ENCODE results near the gene PKMYT1. TPM values are rescaled to one million over a fixed set of nuclear protein-coding genes. Genes with fewer than 3 reads are reported as not detected.
"Not testable (repeated sequence)": the region's sequence is repeated elsewhere in the genome, so short reads cannot be mapped to it uniquely, and the experiment has no call there.

PKMYT1 gene
- total RNA-seq, 1 experiment from 2014 or later = 12.5 TPM

DNA sequence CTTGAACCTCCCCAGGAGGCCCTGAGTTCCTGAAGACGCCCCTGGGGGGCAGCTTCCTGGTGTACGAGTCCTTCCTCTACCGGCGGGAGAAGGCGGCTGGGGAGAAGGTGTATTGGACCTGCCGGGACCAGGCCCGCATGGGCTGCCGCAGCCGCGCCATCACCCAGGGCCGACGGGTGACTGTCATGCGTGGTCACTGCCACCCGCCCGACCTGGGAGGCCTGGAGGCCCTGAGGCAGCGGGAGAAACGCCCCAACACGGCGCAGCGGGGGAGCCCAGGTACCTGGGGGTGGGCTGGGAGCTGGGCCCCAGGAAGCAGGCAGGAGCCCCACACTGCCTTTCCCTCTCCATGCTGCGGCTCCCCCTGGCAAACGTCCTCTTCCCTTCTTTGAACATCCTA, 46.5 kb downstream of the PKMYT1 start:
- in situ Hi-C loops (cut with HindIII; ENCODE audit: low pct_unique_long_range_greater_than_20kb, low sequenced_read_pairs) = no loop called here
- no peak for DNase-seq (ENCODE audit: low read depth, low spot score)

DNA sequence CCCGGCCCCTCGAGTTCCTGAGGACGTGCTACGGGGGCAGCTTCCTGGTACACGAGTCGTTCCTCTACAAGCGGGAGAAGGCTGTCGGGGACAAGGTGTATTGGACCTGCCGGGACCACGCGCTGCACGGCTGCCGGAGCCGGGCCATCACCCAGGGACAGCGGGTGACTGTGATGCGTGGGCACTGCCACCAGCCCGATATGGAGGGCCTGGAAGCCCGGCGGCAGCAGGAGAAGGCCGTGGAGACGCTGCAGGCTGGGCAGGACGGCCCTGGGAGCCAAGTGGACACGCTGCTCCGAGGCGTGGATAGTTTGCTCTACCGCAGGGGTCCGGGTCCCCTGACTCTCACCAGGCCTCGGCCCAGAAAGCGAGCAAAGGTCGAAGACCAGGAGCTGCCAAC, 47.1 kb downstream of the PKMYT1 start:
- in situ Hi-C loops (cut with HindIII; ENCODE audit: low pct_unique_long_range_greater_than_20kb, low sequenced_read_pairs) = no loop called here
- DNase-seq (ENCODE audit: low read depth, low spot score) = no peak

DNA sequence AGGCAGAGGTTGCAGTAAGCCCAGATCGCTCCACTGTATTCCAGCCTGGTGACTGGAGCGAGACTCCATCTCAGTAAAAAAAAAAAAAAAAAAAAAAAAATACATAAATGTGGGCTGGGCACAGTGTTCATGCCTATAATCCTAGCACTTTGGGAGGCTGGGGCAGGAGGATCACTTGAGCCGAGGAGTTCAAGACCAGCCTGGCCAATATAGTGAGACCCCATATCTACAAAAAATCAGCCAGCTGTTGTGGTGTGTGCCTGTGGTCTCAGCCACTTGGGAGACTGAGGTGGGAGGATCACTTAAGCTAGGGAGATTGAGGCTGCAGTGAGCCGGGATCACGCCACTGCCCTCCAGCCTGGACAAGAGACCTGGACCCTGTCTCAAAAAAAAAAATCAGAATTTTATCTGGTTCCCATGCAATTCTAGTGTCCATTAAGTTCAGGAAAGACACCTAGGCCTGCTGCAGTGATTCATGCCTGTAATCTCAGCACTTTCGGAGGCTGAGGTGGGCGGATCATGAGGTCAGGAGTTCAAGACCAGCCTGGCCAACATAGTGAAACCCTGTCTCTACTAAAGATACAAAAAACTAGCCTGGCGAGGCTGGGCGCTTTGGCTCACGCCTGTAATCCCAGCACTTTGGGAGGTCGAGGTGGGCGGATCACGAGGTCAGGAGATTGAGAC, 48.9 kb downstream of the PKMYT1 start:
- in situ Hi-C loops (cut with HindIII; ENCODE audit: low pct_unique_long_range_greater_than_20kb, low sequenced_read_pairs); DNase-seq (ENCODE audit: low read depth, low spot score): not testable (repeated sequence)

DNA sequence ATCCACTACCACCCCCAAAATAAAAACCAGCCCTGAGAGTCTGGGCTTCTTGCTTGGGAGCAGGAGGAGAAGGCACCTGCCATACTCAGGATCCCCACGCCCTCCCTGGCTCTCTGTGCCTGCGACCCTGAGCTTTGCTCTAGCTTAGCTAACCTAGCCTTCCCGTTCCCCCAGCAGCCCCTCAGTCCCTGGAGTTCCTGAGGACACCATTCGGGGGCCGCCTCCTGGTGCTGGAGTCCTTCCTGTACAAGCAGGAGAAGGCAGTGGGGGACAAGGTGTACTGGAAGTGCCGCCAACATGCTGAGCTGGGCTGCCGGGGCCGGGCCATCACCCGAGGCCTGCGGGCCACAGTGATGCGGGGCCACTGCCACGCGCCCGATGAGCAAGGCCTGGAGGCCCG, 50.0 kb downstream of the PKMYT1 start:
- in situ Hi-C loops (cut with HindIII; ENCODE audit: low pct_unique_long_range_greater_than_20kb, low sequenced_read_pairs) = no loop called here

DNA sequence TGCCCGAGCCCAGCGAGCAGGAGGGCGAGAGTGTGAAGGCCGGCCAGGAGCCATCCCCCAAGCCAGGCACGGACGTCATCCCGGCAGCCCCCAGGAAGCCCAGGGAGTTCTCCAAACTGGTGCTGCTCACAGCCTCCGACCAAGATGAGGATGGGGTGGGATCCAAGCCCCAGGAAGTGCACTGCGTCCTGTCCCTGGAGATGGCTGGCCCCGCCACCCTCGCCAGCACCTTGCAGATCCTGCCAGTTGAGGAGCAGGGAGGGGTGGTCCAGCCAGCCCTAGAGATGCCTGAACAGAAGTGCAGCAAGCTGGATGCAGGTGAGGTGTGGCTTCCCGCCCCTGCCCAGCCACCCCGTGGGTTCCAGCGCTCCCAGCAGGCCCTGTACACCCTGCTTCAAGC, 50.6 kb downstream of the PKMYT1 start:
- DNase-seq (ENCODE audit: low read depth, low spot score) = no peak
- in situ Hi-C loops (cut with HindIII; ENCODE audit: low pct_unique_long_range_greater_than_20kb, low sequenced_read_pairs) = no loop called here

More for the DNA sequence above, 50.0 kb downstream of the PKMYT1 start:
- no peak for DNase-seq (ENCODE audit: low read depth, low spot score)

DNA sequence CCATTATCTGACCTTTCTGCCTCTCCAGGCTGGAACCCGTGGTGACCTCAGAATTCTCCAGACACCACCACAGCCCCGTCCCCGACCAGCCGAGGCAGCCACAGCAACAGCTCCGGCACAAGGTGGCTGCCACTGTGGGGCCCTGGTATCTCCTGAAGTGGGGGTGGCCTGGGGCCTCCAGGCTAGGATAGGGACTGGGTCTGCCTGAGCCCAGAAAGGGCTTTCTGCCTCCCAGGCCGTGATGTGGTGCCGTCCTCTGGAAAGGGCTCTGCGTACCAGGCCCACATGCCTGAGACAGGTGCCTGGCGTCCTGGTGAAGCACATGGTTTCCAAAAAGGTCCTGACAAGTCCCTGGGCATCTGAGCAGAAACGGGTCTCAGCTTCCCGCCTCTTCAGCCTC, 51.5 kb downstream of the PKMYT1 start:
- in situ Hi-C loops (cut with HindIII; ENCODE audit: low pct_unique_long_range_greater_than_20kb, low sequenced_read_pairs) = no loop called here
- no peak for DNase-seq (ENCODE audit: low read depth, low spot score)

DNA sequence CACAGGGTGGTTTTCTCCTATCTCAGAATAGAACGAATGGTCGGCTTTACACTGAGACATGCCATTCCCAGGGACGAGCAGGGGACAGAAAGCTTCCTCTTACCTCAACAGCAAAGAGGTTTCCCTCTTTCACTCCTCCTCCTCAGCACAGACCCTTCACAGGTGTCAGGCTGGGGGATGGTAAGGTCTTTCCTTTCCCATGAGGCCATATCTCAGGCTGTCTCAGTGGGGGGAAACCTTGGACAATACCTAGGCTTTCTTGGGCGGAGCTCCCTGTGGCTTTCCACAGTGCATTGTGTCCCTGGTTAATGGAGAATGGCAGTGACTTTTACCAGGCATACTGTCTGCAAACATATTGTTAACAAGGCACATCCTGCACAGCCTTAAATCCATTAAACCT, 52.1 kb downstream of the PKMYT1 start:
- DNase-seq (ENCODE audit: low read depth, low spot score); in situ Hi-C loops (cut with HindIII; ENCODE audit: low pct_unique_long_range_greater_than_20kb, low sequenced_read_pairs): not testable (repeated sequence)

DNA sequence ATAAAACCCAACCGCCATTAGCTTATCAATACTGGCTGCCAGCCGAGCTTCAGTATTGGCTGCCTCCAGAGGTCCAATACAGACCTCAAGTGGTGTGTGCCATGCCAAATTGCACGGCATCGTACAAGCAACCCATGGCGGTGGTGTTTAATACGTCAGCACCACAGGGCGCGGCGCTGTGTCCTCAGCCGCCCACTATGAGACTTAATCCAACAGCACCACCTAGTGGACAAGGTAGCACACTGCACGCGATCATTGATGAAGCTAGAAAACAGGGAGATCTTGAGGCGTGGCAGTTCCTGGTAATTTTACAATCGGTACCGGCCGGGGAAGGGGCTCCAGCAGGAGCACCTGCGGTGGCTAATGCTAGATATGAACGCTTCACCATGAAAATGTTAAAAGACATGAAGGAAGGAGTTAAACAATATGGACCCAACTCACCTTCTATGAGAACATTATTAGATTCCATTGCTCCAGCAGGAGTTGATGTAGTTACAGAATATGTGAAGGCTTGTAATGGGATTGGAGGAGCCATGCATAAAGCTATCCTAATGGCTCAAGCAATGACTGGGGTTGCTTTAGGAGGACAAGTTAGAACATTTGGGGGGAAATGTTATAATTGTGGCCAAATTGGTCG, 53.1 kb downstream of the PKMYT1 start:
- DNase-seq (ENCODE audit: low read depth, low spot score) = peak; percentile 92
- in situ Hi-C loops (cut with HindIII; ENCODE audit: low pct_unique_long_range_greater_than_20kb, low sequenced_read_pairs) = no loop called here

DNA sequence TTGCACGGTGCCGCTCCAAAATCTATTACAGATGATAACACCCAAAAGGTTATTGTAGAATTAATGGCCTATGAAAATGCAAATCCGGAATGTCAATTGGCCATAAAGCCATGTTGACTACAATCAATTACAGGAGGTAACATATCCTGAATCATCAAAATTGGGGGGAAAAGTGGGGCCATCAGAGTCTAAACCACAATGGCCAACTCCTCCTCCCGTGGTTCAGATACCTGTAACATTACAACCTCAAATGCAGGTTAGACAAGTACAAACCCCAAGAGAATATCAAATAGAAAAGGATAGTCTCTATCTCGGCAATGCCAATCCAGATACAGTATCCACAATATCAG, 53.6 kb downstream of the PKMYT1 start:
- in situ Hi-C loops (cut with HindIII; ENCODE audit: low pct_unique_long_range_greater_than_20kb, low sequenced_read_pairs) = no loop called here
- DNase-seq (ENCODE audit: low read depth, low spot score) = no peak

DNA sequence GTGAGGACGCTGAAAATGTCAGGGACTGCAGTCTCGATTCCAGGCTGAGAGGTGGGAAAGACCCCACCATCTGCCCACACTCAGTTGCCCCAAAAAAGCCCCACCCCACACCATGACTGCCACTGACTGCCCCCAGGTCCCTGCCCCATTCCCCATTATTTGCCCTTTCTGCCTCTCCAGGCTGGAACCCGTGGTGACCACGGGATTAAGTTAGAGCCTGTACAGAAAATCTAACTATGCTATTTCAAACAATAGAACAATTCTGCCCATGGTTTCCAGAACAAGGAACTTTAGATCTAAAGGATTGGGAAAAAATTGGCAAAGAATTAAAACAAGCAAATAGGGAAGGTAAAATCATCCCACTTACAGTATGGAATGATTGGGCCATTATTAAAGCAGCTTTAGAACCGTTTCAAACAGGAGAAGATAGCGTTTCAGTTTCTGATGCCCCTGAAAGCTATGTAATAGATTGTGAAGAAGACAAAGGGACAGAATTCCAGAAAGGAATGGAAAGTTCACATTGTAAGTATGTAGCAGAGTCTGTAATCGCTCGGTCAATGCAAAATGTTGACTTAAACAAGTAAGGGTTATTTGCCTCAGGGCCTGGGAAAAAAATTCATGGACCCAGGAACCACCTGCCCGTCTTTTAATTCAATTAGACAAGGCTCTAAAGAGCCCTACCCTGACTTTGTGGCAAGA, 54.1 kb downstream of the PKMYT1 start:
- in situ Hi-C loops (cut with HindIII; ENCODE audit: low pct_unique_long_range_greater_than_20kb, low sequenced_read_pairs) = no loop called here
- DNase-seq (ENCODE audit: low read depth, low spot score) = peak; percentile 81

DNA sequence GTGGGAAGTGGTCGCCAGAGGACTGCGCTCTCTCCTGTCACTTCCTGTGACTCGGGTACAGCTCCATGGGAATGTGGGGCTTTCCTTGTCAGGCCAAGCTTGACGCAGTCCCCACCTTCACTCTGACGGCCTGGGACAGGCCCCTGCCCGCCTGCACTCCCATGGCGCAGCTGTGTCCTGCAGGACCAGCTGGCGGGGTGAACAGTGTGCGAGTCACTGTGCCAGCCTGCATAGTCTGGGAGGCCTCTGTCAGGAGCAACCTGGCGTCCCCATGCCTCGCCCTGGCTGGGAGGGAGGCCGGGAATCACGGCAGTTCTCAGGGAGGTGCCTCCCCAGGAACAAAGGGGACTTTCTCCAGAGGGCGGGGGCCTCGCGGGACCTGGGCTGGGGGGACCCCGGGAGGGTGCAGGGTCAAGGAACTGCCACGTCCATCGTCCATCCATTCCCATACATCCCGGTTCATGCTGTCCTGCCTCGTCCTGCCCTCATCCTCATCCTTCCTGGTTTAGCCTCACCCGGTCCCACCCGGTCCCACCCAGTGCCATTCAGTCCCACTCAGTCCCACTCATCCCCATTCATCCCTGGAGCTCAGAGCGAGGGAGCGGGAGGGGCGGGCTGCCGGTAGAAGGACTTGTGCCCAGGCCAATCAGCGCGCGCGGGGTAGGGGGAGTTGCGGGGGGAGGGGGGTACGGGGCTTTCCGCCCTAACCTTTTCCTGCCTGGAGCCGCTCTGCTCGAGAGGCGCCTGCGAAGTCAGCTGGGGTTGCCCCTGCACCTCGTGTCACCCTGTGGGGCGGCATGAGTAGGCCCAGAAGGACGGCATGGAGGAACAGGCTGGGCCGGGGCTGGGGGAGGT, 55.1 kb downstream of the PKMYT1 start:
- in situ Hi-C loops (cut with HindIII; ENCODE audit: low pct_unique_long_range_greater_than_20kb, low sequenced_read_pairs) = no loop called here
- DNase-seq (ENCODE audit: low read depth, low spot score) = peak; percentile 40

DNA sequence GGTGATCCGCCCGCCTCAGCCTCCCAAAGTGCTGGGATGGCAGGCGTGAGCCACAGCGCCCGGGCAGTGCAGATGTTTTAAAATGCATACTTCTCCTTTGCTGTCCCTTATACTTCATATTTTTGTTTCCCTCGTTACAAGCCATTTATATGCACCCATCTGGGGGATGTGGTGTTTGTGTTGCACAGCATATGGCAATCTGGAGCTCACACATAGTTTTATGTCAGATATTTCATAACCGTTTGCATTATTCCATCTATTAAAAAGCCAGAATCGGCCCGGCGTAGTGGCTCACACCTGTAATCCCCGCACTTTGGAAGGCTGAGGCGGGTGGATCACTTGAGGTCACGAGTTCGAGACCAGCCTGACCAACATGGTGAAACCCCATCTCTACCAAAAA, 56.8 kb downstream of the PKMYT1 start:
- in situ Hi-C loops (cut with HindIII; ENCODE audit: low pct_unique_long_range_greater_than_20kb, low sequenced_read_pairs) = no loop called here
- DNase-seq (ENCODE audit: low read depth, low spot score) = no peak

Small RNAs within 50 kb of the gene (small RNA-seq; reads per million reads assigned to genes)
- gene LINC00514 = 0 reads per million in 2 experiments

Other genes starting within 250 kb of the PKMYT1 start
- gene SRRM2, start 227.8 kb downstream of the PKMYT1 start, total RNA-seq (2014; rRNA removed; shearing (Covaris generic)) = 21.4 and 34.0 TPM in 2 replicates
- gene ELOB, start 203.2 kb downstream of the PKMYT1 start, total RNA-seq (2014; rRNA removed; shearing (Covaris generic)) = 113 and 114 TPM in 2 replicates
- 0.24 and 1.0 TPM in 2 replicates for gene PRSS33, start 192.9 kb downstream of the PKMYT1 start, total RNA-seq (2014; rRNA removed; shearing (Covaris generic))
- not detected in 2 replicates for gene PRSS41, start 182.0 kb downstream of the PKMYT1 start, total RNA-seq (2014; rRNA removed; shearing (Covaris generic))
- gene PRSS21, start 163.2 kb downstream of the PKMYT1 start, total RNA-seq (2014; rRNA removed; shearing (Covaris generic)) = not detected in 2 replicates
- gene ZG16B, start 150.1 kb downstream of the PKMYT1 start, total RNA-seq (2014; rRNA removed; shearing (Covaris generic)) = not detected in 2 replicates
- not detected in 2 replicates for gene PRSS22, start 122.3 kb downstream of the PKMYT1 start, total RNA-seq (2014; rRNA removed; shearing (Covaris generic))
- 30.3 and 31.8 TPM in 2 replicates for gene FLYWCH2, start 97.2 kb downstream of the PKMYT1 start, total RNA-seq (2014; rRNA removed; shearing (Covaris generic))
- 19.3 and 25.8 TPM in 2 replicates for gene FLYWCH1, start 68.5 kb downstream of the PKMYT1 start, total RNA-seq (2014; rRNA removed; shearing (Covaris generic))
- gene KREMEN2, start 16.2 kb downstream of the PKMYT1 start, total RNA-seq (2014; rRNA removed; shearing (Covaris generic)) = 3.7 and 4.5 TPM in 2 replicates
- gene PAQR4, start 11.1 kb downstream of the PKMYT1 start, total RNA-seq (2014; rRNA removed; shearing (Covaris generic)) = 24.5 and 30.3 TPM in 2 replicates
- not detected in 2 replicates for gene CLDN9, start 32.5 kb upstream of the PKMYT1 start, total RNA-seq (2014; rRNA removed; shearing (Covaris generic))
- gene CLDN6, start 37.7 kb upstream of the PKMYT1 start, total RNA-seq (2014; rRNA removed; shearing (Covaris generic)) = not detected in 2 replicates
- 34.3 and 41.2 TPM in 2 replicates for gene TNFRSF12A, start 39.9 kb upstream of the PKMYT1 start, total RNA-seq (2014; rRNA removed; shearing (Covaris generic))
- 11.0 and 12.3 TPM in 2 replicates for gene HCFC1R1, start 43.5 kb upstream of the PKMYT1 start, total RNA-seq (2014; rRNA removed; shearing (Covaris generic))
- gene THOC6, start 43.6 kb upstream of the PKMYT1 start, total RNA-seq (2014; rRNA removed; shearing (Covaris generic)) = 15.4 and 24.3 TPM in 2 replicates
- gene BICDL2, start 56.5 kb upstream of the PKMYT1 start, total RNA-seq (2014; rRNA removed; shearing (Covaris generic)) = 0.24 and 0.29 TPM in 2 replicates
- gene MMP25, start 66.1 kb upstream of the PKMYT1 start, total RNA-seq (2014; rRNA removed; shearing (Covaris generic)) = 0.03 TPM in 1 of 2 replicates, not detected in the other
- not detected in 2 replicates for gene IL32, start 85.2 kb upstream of the PKMYT1 start, total RNA-seq (2014; rRNA removed; shearing (Covaris generic))
- 0.13 TPM in 1 of 2 replicates, not detected in the other for gene ZSCAN10, start 118.8 kb upstream of the PKMYT1 start, total RNA-seq (2014; rRNA removed; shearing (Covaris generic))
- gene ZNF205, start 132.1 kb upstream of the PKMYT1 start, total RNA-seq (2014; rRNA removed; shearing (Covaris generic)) = 13.6 and 14.3 TPM in 2 replicates
- gene ZNF213, start 154.6 kb upstream of the PKMYT1 start, total RNA-seq (2014; rRNA removed; shearing (Covaris generic)) = 0.85 and 1.8 TPM in 2 replicates
- 0.21 TPM in 1 of 2 replicates, not detected in the other for gene OR1F1, start 207.8 kb upstream of the PKMYT1 start, total RNA-seq (2014; rRNA removed; shearing (Covaris generic))

Measured in SK-MEL-5 (cell line).